ENCODE data around the gene SMARCC1.

- TF ChIP-seq, protein P1, sequence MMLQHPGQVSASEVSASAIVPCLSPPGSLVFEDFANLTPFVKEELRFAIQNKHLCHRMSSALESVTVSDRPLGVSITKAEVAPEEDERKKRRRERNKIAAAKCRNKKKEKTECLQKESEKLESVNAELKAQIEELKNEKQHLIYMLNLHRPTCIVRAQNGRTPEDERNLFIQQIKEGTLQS (IDR thresholded peaks at IDR 0.05), result no peak
- no peak for TF ChIP-seq POLR2AphosphoS5 (IDR thresholded peaks at IDR 0.05; ENCODE audit: low read depth, low read length)
- no peak for TF ChIP-seq EZH2phosphoT487 (IDR thresholded peaks at IDR 0.05; ENCODE audit: borderline replicate concordance)
- no peak for TF ChIP-seq CTCF (IDR thresholded peaks at IDR 0.05 in 2 of 3, conservative IDR thresholded peaks at IDR 0.05 in 1 of 3; ENCODE audit: borderline replicate concordance in 1 of 3, insufficient read depth in 1 of 3, low read depth in 2 of 3, low read length in 2 of 3)
- TF ChIP-seq TCF7L2 (IDR thresholded peaks at IDR 0.05; ENCODE audit: borderline replicate concordance, extremely low read depth, insufficient read depth, insufficient read length), result no peak
- no peak for TF ChIP-seq MAX (IDR thresholded peaks at IDR 0.05)
Measured at GRCh38 chr3:47761046-47761445, 20.6 kb downstream of the SMARCC1 start.
